Measurements from ENCODE around the gene AGBL3.
"Not testable (repeated sequence)": the region's sequence is repeated elsewhere in the genome, so short reads cannot be mapped to it uniquely, and the experiment has no call there.

The AGBL3 gene

DNA sequence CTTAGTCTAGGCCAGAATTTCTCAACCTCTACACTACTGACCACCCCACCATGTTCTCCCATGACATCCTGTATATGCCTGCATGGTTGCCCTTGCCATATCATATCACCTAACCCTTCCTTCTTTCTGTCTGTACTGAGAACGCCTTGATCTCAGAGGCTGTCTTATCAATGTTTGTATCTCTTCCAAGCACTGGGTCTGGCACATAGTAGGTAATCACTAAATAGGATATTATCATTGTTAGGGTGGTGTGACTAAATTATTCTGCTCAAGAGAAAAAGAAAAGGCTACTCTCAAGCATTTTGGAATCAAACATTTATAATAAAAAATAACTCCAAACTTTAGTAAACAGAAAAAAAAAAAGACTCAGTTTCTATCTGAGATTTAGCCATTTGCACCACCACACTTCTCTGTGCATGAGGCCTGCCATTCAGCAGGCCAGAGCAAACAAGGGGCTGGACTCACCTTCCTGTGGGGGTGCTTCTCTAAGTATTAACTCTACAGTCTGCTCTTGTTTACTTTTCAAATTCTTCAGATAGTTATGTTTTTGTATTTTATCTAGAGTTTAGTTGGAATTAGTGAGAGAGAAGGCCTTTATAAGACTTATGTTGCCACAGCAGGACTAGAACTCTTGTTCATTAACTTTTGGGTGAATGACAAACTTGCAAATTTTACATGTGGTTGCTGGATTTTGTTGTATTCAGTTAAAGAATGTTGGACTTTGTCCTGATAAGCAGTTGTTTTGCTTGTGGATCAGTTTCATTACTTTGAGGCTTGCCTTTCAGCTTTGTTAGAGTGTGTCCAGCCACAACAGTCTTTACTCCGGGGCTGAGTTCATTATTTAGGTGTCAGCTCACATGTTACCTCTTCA is 5.4 kb downstream of the AGBL3 start:
- peaks cover 19 to 33% of the 10 kb centered on the region in 2 donors for H3K4me1 Mint-ChIP-seq (ENCODE audit: low read depth in 2 of 2)
- no peak for DNase-seq

GRCh38 chr7:134992626-134993179 is 6.4 kb downstream of the AGBL3 start:
- Mint-ChIP-seq H3K9me3 (no peaks in the 10 kb centered on the region), H3K4me1 (ENCODE audit: low read depth in 2 of 2) (peaks cover 19 to 29% of the 10 kb centered on the region in 2 donors), H3K36me3 (ENCODE audit: insufficient read depth) (no peaks in the 10 kb centered on the region), H3K4me3 (no peak overlapping the region), H3K27ac (peak overlapping the region; percentile 7 to 74), H3K27me3 (no peaks in the 10 kb centered on the region)
- ATAC-seq (replicated peaks) (peak; percentile 57), DNase-seq (no peak)

More for the DNA sequence above, 5.4 kb downstream of the AGBL3 start:
- Mint-ChIP-seq H3K27ac (peak overlapping the region; percentile 24 to 74), H3K9me3 (no peaks in the 10 kb centered on the region), H3K27me3 (no peaks in the 10 kb centered on the region), H3K4me3 (no peak overlapping the region), H3K36me3 (ENCODE audit: insufficient read depth) (peaks cover 3% of the 10 kb centered on the region)
- no peak for ATAC-seq (replicated peaks)

DNA sequence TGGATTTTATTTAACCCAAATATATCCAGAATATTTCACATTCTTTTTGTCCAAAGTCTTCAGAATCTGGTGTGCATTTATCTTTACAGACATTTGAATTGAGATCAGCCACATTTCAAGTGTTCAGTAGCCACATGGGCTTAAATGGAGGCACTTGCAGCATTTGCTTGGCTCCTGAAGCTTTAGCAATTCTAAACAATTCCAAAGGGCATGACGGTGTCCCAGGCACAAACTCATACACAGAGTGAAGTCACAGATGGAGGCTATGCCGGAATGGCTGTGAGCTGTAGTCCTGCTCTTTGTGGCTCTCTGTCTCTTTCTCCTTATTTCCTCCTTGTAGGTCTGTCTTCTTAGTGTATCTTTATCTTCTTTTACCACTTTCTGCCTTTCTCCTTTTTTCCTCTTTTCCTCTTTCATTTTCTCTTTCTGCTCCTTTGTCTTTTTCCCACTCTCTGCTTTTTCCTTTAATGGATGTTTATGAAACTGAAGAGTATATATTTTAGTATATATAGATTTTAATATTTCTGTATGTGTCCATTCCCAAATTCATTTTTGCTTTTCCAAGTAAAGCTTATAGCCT is 7.7 kb downstream of the AGBL3 start:
- H3K27ac Mint-ChIP-seq: no peak overlapping the region
- peaks cover 19 to 29% of the 10 kb centered on the region in 2 donors for H3K4me1 Mint-ChIP-seq (ENCODE audit: low read depth in 2 of 2)
- H3K9me3 Mint-ChIP-seq: no peaks in the 10 kb centered on the region
- DNase-seq (no peak), ATAC-seq (replicated peaks) (no peak)
- no peaks in the 10 kb centered on the region for H3K27me3 Mint-ChIP-seq
- H3K4me3 Mint-ChIP-seq: no peak overlapping the region
- no peaks in the 10 kb centered on the region for H3K36me3 Mint-ChIP-seq (ENCODE audit: insufficient read depth)

GRCh38 chr7:134995239-134996096 is 9.2 kb downstream of the AGBL3 start:
- no peaks in the 10 kb centered on the region for H3K9me3 Mint-ChIP-seq
- ATAC-seq (replicated peaks): peak; percentile 69
- H3K4me1 Mint-ChIP-seq (ENCODE audit: low read depth in 2 of 2): peaks cover 12 to 22% of the 10 kb centered on the region in 2 donors
- no peaks in the 10 kb centered on the region for H3K27me3 Mint-ChIP-seq
- H3K36me3 Mint-ChIP-seq (ENCODE audit: insufficient read depth): no peaks in the 10 kb centered on the region
- peak overlapping the region; percentile 13 to 19 for H3K4me3 Mint-ChIP-seq
- peak overlapping the region in 1 of 2 donors; percentile 91 for H3K27ac Mint-ChIP-seq
- DNase-seq: no peak

DNA sequence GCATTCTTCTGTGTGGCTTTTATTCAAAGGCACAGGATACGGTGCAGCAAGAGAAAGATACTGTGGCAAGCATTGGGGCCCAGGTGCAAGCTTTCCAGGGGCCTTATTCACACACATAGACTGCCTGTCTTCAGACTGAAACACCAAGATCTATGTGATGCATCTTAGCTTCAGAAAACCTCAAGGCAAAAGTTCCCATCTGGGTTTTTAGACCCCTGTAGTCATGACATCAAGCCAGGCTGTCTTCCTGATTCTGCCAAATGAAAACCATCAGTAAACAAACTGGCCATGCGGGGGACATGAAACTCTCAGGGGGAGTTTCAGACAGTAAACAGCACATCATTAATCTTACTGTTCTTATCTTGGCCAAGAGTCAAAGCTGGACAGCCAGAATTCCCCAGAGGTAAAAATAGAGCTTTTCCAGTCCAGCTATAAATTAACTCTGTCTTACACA is 9.8 kb downstream of the AGBL3 start:
- Mint-ChIP-seq H3K4me3 (no peak overlapping the region), H3K9me3 (no peaks in the 10 kb centered on the region), H3K27me3 (no peaks in the 10 kb centered on the region), H3K4me1 (ENCODE audit: low read depth in 2 of 2) (peaks cover 8 to 17% of the 10 kb centered on the region in 2 donors), H3K27ac (no peak overlapping the region), H3K36me3 (ENCODE audit: insufficient read depth) (no peaks in the 10 kb centered on the region)
- no peak for DNase-seq
- ATAC-seq (replicated peaks): peak; percentile 22

DNA sequence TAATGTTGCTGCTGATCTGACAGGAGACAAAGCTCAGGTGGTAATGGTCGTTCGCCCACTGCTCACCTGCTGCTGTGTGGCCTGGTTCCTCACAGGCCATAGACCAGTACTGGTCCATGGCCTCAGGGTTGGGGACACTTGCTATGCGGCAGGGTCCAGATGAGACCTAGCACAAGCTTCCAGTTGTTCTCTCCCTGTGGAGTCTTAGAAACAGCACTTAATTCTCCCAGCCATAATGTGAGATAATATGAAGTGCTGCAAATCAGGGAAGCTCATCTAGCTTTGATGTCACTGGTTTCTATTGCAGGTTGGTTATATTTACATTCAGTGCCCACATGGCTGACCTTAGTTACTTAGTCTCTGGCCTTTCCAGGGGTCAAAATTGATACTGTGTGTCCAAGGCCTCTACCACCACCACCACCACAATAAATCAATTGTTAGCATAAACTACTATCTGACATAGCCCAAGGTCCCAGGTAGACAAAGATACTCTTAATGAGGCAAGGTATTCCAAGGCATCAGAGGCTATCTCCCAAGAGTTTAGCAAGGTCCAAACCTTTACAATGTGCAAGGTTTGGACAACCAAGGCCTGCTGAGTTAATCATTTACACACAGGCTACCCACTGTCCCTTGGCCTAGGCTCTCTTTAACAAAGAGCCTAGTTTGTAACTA is 11.0 kb downstream of the AGBL3 start:
- Mint-ChIP-seq H3K9me3 (no peaks in the 10 kb centered on the region), H3K4me3 (no peak overlapping the region), H3K36me3 (ENCODE audit: insufficient read depth) (no peaks in the 10 kb centered on the region), H3K4me1 (ENCODE audit: low read depth in 2 of 2) (peaks cover 7 to 10% of the 10 kb centered on the region in 2 donors), H3K27ac (peak overlapping the region in 1 of 2 donors; percentile 15), H3K27me3 (no peaks in the 10 kb centered on the region)
- no peak for DNase-seq
- no peak for ATAC-seq (replicated peaks)

- Mint-ChIP-seq H3K4me3 (no peak overlapping the region), H3K36me3 (ENCODE audit: insufficient read depth) (no peaks in the 10 kb centered on the region), H3K27me3 (no peaks in the 10 kb centered on the region), H3K9me3 (no peaks in the 10 kb centered on the region), H3K4me1 (ENCODE audit: low read depth in 2 of 2) (peaks cover 2 to 4% of the 10 kb centered on the region in 2 donors), H3K27ac (no peak overlapping the region)
- no peak for DNase-seq
- no peak for ATAC-seq (replicated peaks)
Measured at GRCh38 chr7:134999136-134999535, 12.8 kb downstream of the AGBL3 start.

- DNase-seq: no peak
- Mint-ChIP-seq H3K27me3 (no peaks in the 10 kb centered on the region), H3K36me3 (ENCODE audit: insufficient read depth) (no peaks in the 10 kb centered on the region)
Measured at GRCh38 chr7:135001390-135002165, 15.3 kb downstream of the AGBL3 start.

DNA sequence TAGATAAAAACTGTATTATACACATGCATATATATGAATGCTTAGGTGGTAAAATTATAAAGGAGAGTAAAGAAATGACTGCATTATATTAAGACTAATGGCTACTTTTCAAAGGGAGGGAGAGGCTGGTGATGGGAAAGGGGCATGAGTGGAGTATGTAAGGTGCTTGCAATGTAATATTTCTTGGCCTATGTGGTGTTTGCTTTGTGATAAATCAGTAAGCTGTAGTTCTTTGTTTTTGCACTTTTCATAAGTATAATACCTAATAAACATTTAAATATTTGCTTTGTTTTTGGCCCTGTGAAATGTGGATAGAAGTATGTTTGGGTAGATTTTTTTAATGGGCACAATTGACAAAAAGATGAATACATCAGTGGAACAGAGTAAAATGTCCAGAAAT is 25.9 kb downstream of the AGBL3 start:
- no peak overlapping the region for H3K27ac Mint-ChIP-seq
- ATAC-seq (replicated peaks): no peak

More at GRCh38 chr7:135001390-135002165, 15.3 kb downstream of the AGBL3 start:
- no peaks in the 10 kb centered on the region for H3K4me1 Mint-ChIP-seq (ENCODE audit: low read depth in 2 of 2)
- no peak overlapping the region for H3K27ac Mint-ChIP-seq
- ATAC-seq (replicated peaks): no peak
- H3K9me3 Mint-ChIP-seq: no peaks in the 10 kb centered on the region
- no peak overlapping the region for H3K4me3 Mint-ChIP-seq

GRCh38 chr7:135023622-135024021 is 37.3 kb downstream of the AGBL3 start:
- ATAC-seq (replicated peaks): no peak
- H3K4me1 Mint-ChIP-seq (ENCODE audit: low read depth in 2 of 2): no peaks in the 10 kb centered on the region
- DNase-seq: no peak
- no peak overlapping the region for H3K4me3 Mint-ChIP-seq
- H3K36me3 Mint-ChIP-seq (ENCODE audit: insufficient read depth): no peaks in the 10 kb centered on the region
- H3K27me3 Mint-ChIP-seq: no peaks in the 10 kb centered on the region
- peaks cover 0 to 6% of the 10 kb centered on the region in 2 donors for H3K9me3 Mint-ChIP-seq
- no peak overlapping the region for H3K27ac Mint-ChIP-seq

More for the DNA sequence above, 25.9 kb downstream of the AGBL3 start:
- Mint-ChIP-seq H3K9me3 (no peaks in the 10 kb centered on the region), H3K4me1 (ENCODE audit: low read depth in 2 of 2) (no peaks in the 10 kb centered on the region), H3K27me3 (peaks cover 0 to 3% of the 10 kb centered on the region in 2 donors), H3K4me3 (no peak overlapping the region), H3K36me3 (ENCODE audit: insufficient read depth) (no peaks in the 10 kb centered on the region)
- DNase-seq: no peak

GRCh38 chr7:135035252-135035651 is 48.9 kb downstream of the AGBL3 start:
- Mint-ChIP-seq H3K27me3 (peaks cover 0 to 8% of the 10 kb centered on the region in 2 donors), H3K27ac (no peak overlapping the region), H3K36me3 (ENCODE audit: insufficient read depth) (no peaks in the 10 kb centered on the region), H3K4me3 (no peak overlapping the region), H3K9me3 (no peaks in the 10 kb centered on the region), H3K4me1 (ENCODE audit: low read depth in 2 of 2) (no peaks in the 10 kb centered on the region)
- DNase-seq (no peak), ATAC-seq (replicated peaks) (no peak)

DNA sequence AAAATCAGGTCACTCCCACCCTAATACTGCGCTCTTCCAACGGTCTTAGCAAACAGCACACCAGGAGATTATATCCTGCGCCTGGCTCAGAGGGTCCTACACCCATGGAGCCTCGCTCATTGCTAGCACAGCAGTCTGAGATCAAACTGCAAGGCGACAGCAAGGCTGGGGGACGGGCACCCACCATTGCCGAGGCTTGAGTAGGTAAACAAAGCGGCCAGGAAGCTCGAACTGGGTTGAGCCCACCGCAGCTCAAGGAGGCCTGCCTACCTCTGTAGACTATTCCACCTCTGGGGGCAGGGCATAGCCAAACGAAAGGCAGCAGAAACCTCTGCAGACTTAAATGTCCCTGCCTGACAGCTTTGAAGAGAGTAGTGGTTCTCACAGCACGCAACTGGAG is 80.7 kb downstream of the AGBL3 start:
- not testable (repeated sequence) for DNase-seq; ATAC-seq (replicated peaks); H3K4me1 Mint-ChIP-seq (ENCODE audit: low read depth in 2 of 2); H3K36me3 Mint-ChIP-seq (ENCODE audit: insufficient read depth); H3K4me3 Mint-ChIP-seq; H3K27ac Mint-ChIP-seq
- peaks cover 0 to 16% of the 10 kb centered on the region in 2 donors for H3K27me3 Mint-ChIP-seq
- peaks cover 2 to 14% of the 10 kb centered on the region in 2 donors for H3K9me3 Mint-ChIP-seq

Data from effector memory CD8-positive, alpha-beta T cell (primary cell).